NT2/D1 (cell line): ENCODE data around the gene USP50.

ENCODE experiments used
- DNase-seq: peaks from one replicate; pipeline ENCODE4 v3.0.0-alpha.2; 2011; ENCODE audit warnings: low read depth, low spot score
- H3K27me3 ChIP-seq: 2 replicates; pipeline ENCODE4 v1.6.0; 2011; ENCODE audit warnings: mild to moderate bottlenecking; ENCODE audit not compliant: insufficient read length, insufficient read depth
- H3K36me3 ChIP-seq: 2 replicates; pipeline ENCODE4 v1.6.1; 2011; ENCODE audit warnings: mild to moderate bottlenecking, low read length, mixed read lengths; ENCODE audit not compliant: insufficient read depth, insufficient read length
- H3K4me1 ChIP-seq: 2 replicates; pipeline ENCODE4 v1.5.1; 2011; ENCODE audit not compliant: insufficient read depth, insufficient read length
- H3K4me3 ChIP-seq: 2 replicates; pipeline ENCODE4 v1.5.1; 2011; ENCODE audit warnings: low read depth; ENCODE audit not compliant: insufficient read length
- H3K9ac ChIP-seq: 2 replicates; pipeline ENCODE4 v1.6.0; 2011; ENCODE audit warnings: low read depth; ENCODE audit not compliant: insufficient read length
- H3K9me3 ChIP-seq: 2 replicates; pipeline ENCODE4 v1.5.1; 2011; ENCODE audit warnings: mild to moderate bottlenecking, low read length; ENCODE audit not compliant: insufficient read depth
- SUZ12 ChIP-seq: IDR thresholded peaks from 2 replicates; pipeline ENCODE4 v1.6.1; 2011; ENCODE audit not compliant: insufficient read length, insufficient read depth; ENCODE audit errors: extremely low read depth
- YY1 ChIP-seq: IDR thresholded peaks from 2 replicates; pipeline ENCODE4 v1.6.1; 2011; ENCODE audit not compliant: insufficient read length, insufficient read depth
- ZNF274 ChIP-seq: IDR thresholded peaks from 2 replicates; pipeline ENCODE4 v1.6.1; 2011; ENCODE audit warnings: mild to moderate bottlenecking, low read depth, low read length

The USP50 gene

DNA sequence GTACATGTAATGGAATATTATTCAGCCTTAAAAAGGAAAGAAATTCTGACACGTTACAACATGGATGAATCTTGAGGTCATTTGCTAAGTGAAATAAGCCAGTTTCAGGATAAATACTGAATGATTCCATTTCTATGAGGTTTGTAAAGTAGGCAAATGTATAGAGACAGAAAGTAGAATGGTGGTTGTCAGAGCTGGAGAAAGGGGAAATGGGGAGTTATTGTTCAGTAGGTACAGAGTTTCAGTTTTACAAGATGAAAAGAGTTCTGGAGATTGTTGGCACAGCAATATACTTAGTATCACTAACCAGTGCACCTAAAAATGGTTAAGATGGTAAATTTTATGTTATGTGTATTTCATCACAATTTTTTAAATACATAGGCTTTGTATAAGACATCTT, 61.7 kb downstream of the USP50 start:
- Histone ChIP-seq H3K27me3 (no peaks in the 10 kb centered on the region), H3K36me3 (peaks cover 51% of the 10 kb centered on the region)
- no peak for DNase-seq

GRCh38 chr15:50476143-50476542, 70.3 kb downstream of the USP50 start:
- no peak for DNase-seq
- peaks cover 32% of the 10 kb centered on the region for H3K36me3 ChIP-seq
- no peak overlapping the region for H3K9ac ChIP-seq

More for the DNA sequence above, 61.7 kb downstream of the USP50 start:
- H3K4me3 ChIP-seq, result no peak overlapping the region
- no peak overlapping the region for H3K9ac ChIP-seq
- H3K4me1 ChIP-seq, result no peaks in the 10 kb centered on the region
- H3K9me3 ChIP-seq, result no peaks in the 10 kb centered on the region
- TF ChIP-seq SUZ12 (no peak), ZNF274 (no peak), YY1 (no peak)

GRCh38 chr15:50471072-50471471, 75.4 kb downstream of the USP50 start:
- H3K36me3 ChIP-seq, result peaks cover 21% of the 10 kb centered on the region
- no peak overlapping the region for H3K4me3 ChIP-seq
- no peak for DNase-seq
- no peak overlapping the region for H3K9ac ChIP-seq
- no peaks in the 10 kb centered on the region for H3K4me1 ChIP-seq
- no peaks in the 10 kb centered on the region for H3K27me3 ChIP-seq
- TF ChIP-seq ZNF274 (no peak), YY1 (no peak), SUZ12 (no peak)
- no peaks in the 10 kb centered on the region for H3K9me3 ChIP-seq

More at GRCh38 chr15:50476143-50476542, 70.3 kb downstream of the USP50 start:
- H3K4me3 ChIP-seq, result no peak overlapping the region
- H3K4me1 ChIP-seq, result no peaks in the 10 kb centered on the region
- H3K27me3 ChIP-seq, result no peaks in the 10 kb centered on the region
- TF ChIP-seq ZNF274 (no peak), YY1 (no peak), SUZ12 (no peak)
- no peaks in the 10 kb centered on the region for H3K9me3 ChIP-seq

DNA sequence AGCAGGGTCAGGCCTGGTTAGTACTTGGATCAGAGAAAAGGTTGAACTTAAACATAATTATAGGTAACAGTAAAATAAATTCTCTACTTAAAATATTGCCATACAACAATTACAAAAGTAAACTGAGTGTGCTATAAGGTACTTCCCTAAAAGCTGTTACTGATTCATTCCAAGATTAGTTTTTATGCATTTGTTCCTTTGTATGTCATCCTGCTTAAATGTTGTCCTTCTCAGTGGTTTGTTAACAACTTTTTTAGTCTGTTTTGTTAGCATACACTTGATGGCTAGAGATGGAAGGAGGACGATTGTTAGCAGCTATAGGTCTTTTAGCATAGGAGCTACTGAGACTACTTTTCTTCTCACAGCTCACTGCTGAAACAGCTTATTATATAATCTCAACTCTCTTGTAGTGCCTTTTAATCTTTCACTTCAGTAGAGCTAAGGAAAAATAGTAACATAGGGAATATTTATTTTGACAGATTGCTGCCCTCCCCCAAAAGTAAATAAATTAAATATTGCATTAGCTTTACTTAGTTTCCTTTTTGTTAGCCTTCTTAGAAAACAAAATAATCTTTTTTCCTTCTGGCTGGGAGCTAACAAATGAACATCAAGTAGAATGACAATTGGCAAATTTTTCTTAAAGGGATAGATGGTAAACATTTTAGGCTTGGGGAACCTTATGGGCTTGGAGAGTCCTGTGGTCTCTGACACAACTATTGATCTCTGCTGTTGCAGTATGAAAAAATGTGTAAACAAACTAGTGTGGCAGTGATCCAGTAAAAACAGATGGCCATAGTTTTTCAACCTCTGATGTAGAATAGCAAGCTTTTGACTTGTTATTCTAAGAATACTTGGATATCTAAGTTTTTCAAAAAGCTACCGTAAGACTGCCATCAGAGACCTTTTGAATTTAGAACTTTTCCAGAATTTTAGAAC, 82.8 kb downstream of the USP50 start:
- H3K9ac ChIP-seq, result no peak overlapping the region
- no peak for DNase-seq
- H3K9me3 ChIP-seq, result no peaks in the 10 kb centered on the region
- H3K4me3 ChIP-seq, result no peak overlapping the region
- TF ChIP-seq ZNF274 (no peak), YY1 (no peak), SUZ12 (no peak)
- H3K4me1 ChIP-seq, result no peaks in the 10 kb centered on the region
- H3K27me3 ChIP-seq, result no peaks in the 10 kb centered on the region
- peaks cover 32% of the 10 kb centered on the region for H3K36me3 ChIP-seq

DNA sequence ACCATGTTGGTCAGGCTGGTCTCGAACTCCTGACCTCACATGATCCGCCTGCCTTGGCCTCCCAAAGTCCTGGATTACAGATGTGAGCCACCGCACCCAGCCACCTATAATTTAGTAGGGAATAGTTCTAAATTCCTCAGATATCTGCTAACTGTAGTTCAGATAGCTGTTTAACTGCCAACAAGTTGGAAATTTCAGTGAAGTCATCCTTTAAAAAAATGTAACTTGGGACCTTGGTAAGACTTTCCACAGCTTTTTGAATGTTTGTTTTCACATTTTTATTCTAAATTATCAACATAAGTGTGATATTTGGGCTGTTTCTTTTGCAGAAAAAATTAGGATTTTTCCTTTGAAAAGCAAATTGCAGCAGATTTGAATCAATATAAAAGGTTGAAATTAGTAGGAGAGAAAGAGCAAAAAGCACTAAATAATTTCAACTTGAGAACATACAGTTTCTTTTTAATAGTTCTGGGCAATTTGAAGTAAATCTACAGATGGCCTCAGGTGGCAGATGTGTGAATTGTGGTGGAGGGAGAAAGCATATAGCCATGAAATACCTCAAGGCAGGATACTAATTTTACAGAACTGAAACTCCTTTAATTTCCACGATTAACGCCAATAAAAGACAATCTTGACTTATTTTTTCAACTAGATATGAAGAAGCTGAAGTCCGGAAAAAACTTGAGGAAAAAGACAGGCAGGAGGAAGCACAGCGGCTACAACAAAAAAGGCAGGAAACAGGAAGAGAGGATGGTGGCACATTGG, 87.9 kb downstream of the USP50 start:
- DNase-seq, result no peak
- H3K4me3 ChIP-seq, result no peak overlapping the region
- TF ChIP-seq YY1 (no peak), ZNF274 (no peak), SUZ12 (no peak)
- H3K36me3 ChIP-seq, result peaks cover 27% of the 10 kb centered on the region
- no peaks in the 10 kb centered on the region for H3K27me3 ChIP-seq
- no peaks in the 10 kb centered on the region for H3K4me1 ChIP-seq
- H3K9me3 ChIP-seq, result no peaks in the 10 kb centered on the region
- no peak overlapping the region for H3K9ac ChIP-seq

GRCh38 chr15:50452927-50453326, 93.5 kb downstream of the USP50 start:
- no peak for DNase-seq

More at GRCh38 chr15:50452927-50453326, 93.5 kb downstream of the USP50 start:
- H3K9me3 ChIP-seq, result no peaks in the 10 kb centered on the region
- H3K9ac ChIP-seq, result no peak overlapping the region
- no peaks in the 10 kb centered on the region for H3K4me1 ChIP-seq
- H3K27me3 ChIP-seq, result no peaks in the 10 kb centered on the region
- peaks cover 18% of the 10 kb centered on the region for H3K36me3 ChIP-seq
- no peak for TF ChIP-seq YY1
- no peak for TF ChIP-seq SUZ12
- no peak for TF ChIP-seq ZNF274
- H3K4me3 ChIP-seq, result no peak overlapping the region
